Measurements from ENCODE around the gene SLC35E2B. TPM values are rescaled to one million over a fixed set of nuclear protein-coding genes. Genes with fewer than 3 reads are reported as not detected.
A peak's percentile ranks its signal among the peaks of the same experiment; 100 is the strongest.

SLC35E2B gene
- total RNA-seq, 3 donors from 2014 or later: 32.4 to 75.2 (median 73.8) TPM

- peaks cover 12% of the 10 kb centered on the region for H3K4me1 ChIP-seq (ENCODE audit: low read depth)
- no peak for ATAC-seq
Observed at GRCh38 chr1:1620433-1621139, 72.0 kb downstream of the SLC35E2B start.

GRCh38 chr1:1619917-1620361, 72.7 kb downstream of the SLC35E2B start:
- DNase-seq (peak in 2 of 3 donors; percentile 28 to 53), ATAC-seq (no peak)
- intact Hi-C loops (cut with DNase I, micrococcal nuclease): no loop called here
- no peak for TF ChIP-seq CTCF (IDR thresholded peaks at IDR 0.05)
- Histone ChIP-seq H3K4me1 (ENCODE audit: low read depth) (peaks cover 12% of the 10 kb centered on the region), H3K4me3 (no peak overlapping the region), H3K9me3 (no peaks in the 10 kb centered on the region), H3K36me3 (ENCODE audit: low read depth) (no peaks in the 10 kb centered on the region)

More at GRCh38 chr1:1620433-1621139, 72.0 kb downstream of the SLC35E2B start:
- no peak overlapping the region for H3K4me3 ChIP-seq
- no peaks in the 10 kb centered on the region for H3K9me3 ChIP-seq
- intact Hi-C loops (cut with DNase I, micrococcal nuclease): no loop called here
- TF ChIP-seq CTCF (IDR thresholded peaks at IDR 0.05): no peak
- H3K36me3 ChIP-seq (ENCODE audit: low read depth): no peaks in the 10 kb centered on the region
- peak in 1 of 3 donors; percentile 46 for DNase-seq

GRCh38 chr1:1618396-1619068, 74.1 kb downstream of the SLC35E2B start:
- no peak for TF ChIP-seq CTCF (IDR thresholded peaks at IDR 0.05)
- Histone ChIP-seq H3K36me3 (ENCODE audit: low read depth) (no peaks in the 10 kb centered on the region), H3K4me1 (ENCODE audit: low read depth) (peaks cover 23% of the 10 kb centered on the region), H3K4me3 (no peak overlapping the region), H3K9me3 (no peaks in the 10 kb centered on the region)
- no peak for ATAC-seq
- intact Hi-C loops (cut with DNase I, micrococcal nuclease): no loop called here
- DNase-seq: peak in 1 of 3 donors; percentile 54

GRCh38 chr1:1617925-1618324, 74.7 kb downstream of the SLC35E2B start:
- ATAC-seq: no peak
- peaks cover 23% of the 10 kb centered on the region for H3K4me1 ChIP-seq (ENCODE audit: low read depth)
- peak in 1 of 3 donors; percentile 49 for DNase-seq
- no peaks in the 10 kb centered on the region for H3K36me3 ChIP-seq (ENCODE audit: low read depth)
- intact Hi-C loops (cut with DNase I, micrococcal nuclease): no loop called here
- no peak for TF ChIP-seq CTCF (IDR thresholded peaks at IDR 0.05)
- no peak overlapping the region for H3K4me3 ChIP-seq
- H3K9me3 ChIP-seq: no peaks in the 10 kb centered on the region

- Histone ChIP-seq H3K4me3 (no peak overlapping the region), H3K36me3 (ENCODE audit: low read depth) (no peaks in the 10 kb centered on the region), H3K4me1 (ENCODE audit: low read depth) (peaks cover 23% of the 10 kb centered on the region), H3K9me3 (no peaks in the 10 kb centered on the region)
- ATAC-seq: no peak
- peak in 1 of 3 donors; percentile 37 for DNase-seq
- TF ChIP-seq CTCF (IDR thresholded peaks at IDR 0.05): no peak
- intact Hi-C loops (cut with DNase I, micrococcal nuclease): no loop called here
Observed at GRCh38 chr1:1617516-1617915, 75.1 kb downstream of the SLC35E2B start.

Data from mucosa of descending colon (tissue), 3 donors.